PC-3 (cell line): ENCODE measurements around the gene SAMD14. TPM values are rescaled to one million over a fixed set of nuclear protein-coding genes. Genes with fewer than 3 reads are reported as not detected.

Source experiments
- ATAC-seq: fragments of 200-7000 bp; cut with Tn5 transposase; 2 replicates; pipeline ENCODE4 v1.9.1; 2020; ENCODE audit warnings: mild to moderate bottlenecking, moderate library complexity
- BruUV-seq: library from RNA; stranded (reverse); fragments of 400-500 nt; replicated peaks from 2 replicates; lab custom pipeline; 2021; lab: Mats Ljungman, UMichigan
- CTCF ChIA-PET: fragments of 300-600 bp; sonication (Branson Sonifier 250); formaldehyde crosslinking; loops from one replicate; lab custom pipeline; 2022; ENCODE audit warnings: antibody characterized with exemption; lab: Charles Lee
- POLR2A ChIA-PET: fragments of 300-600 bp; sonication (Branson Sonifier 250); formaldehyde crosslinking; loops from one replicate; lab custom pipeline; 2022; ENCODE audit warnings: antibody characterized with exemption; ENCODE audit not compliant: unreplicated experiment; lab: Charles Lee
- DNase-seq: peaks from one replicate; pipeline ENCODE4 v3.0.0-alpha.2; 2015
- H2AFZ ChIP-seq: fragments of 300-600 bp; sonication (generic); 2 replicates; pipeline ENCODE4 v1.6.0; 2016; ENCODE audit warnings: antibody characterized with exemption, low read length
- H3F3A ChIP-seq: fragments of 300-600 bp; sonication (generic); one replicate; pipeline ENCODE4 v1.6.0; 2017; ENCODE audit warnings: antibody characterized with exemption, low read length, control low read depth, mild to moderate bottlenecking; ENCODE audit not compliant: unreplicated experiment
- H3K27ac ChIP-seq: fragments of 300-600 bp; sonication (generic); 2 replicates; pipeline ENCODE4 v1.5.1; 2016; ENCODE audit warnings: mild to moderate bottlenecking, low read length
- H3K27me3 ChIP-seq: fragments of 300-600 bp; sonication (generic); 2 replicates; pipeline ENCODE4 v1.6.1; 2016; ENCODE audit warnings: low read length, mixed read lengths
- H3K36me3 ChIP-seq: fragments of 300-600 bp; sonication (generic); 2 replicates; pipeline ENCODE4 v1.6.1; 2016; ENCODE audit warnings: low read depth, mixed run types, low read length, mixed read lengths
- H3K4me1 ChIP-seq: fragments of 300-600 bp; sonication (generic); 2 replicates; pipeline ENCODE4 v1.5.1; 2016; ENCODE audit warnings: low read length; ENCODE audit not compliant: insufficient read depth
- H3K4me2 ChIP-seq: fragments of 300-600 bp; sonication (generic); 2 replicates; pipeline ENCODE4 v1.6.0; 2016; ENCODE audit warnings: low read length
- H3K4me3 ChIP-seq: fragments of 300-600 bp; sonication (generic); 2 replicates; pipeline ENCODE4 v1.5.1; 2016; ENCODE audit warnings: mild to moderate bottlenecking, low read length, mixed read lengths
- H3K79me2 ChIP-seq: fragments of 300-600 bp; sonication (generic); 2 replicates; pipeline ENCODE4 v1.6.1; 2017; ENCODE audit warnings: low read length, mixed read lengths
- H3K9ac ChIP-seq: fragments of 300-600 bp; sonication (generic); 2 replicates; pipeline ENCODE4 v1.6.0; 2016; ENCODE audit warnings: mild to moderate bottlenecking, low read length
- H3K9me2 ChIP-seq: fragments of 300-600 bp; sonication (generic); replicated peaks from 2 replicates; pipeline ENCODE4 v1.6.1; 2016; ENCODE audit warnings: mixed run types, low read length, mixed read lengths
- H3K9me3 ChIP-seq: fragments of 300-600 bp; sonication (generic); 2 replicates; pipeline ENCODE4 v1.6.1; 2016; ENCODE audit warnings: low read length, mixed read lengths
- H4K20me1 ChIP-seq: fragments of 300-600 bp; sonication (generic); 2 replicates; pipeline ENCODE4 v1.6.1; 2016; ENCODE audit warnings: low read length, mixed read lengths
- CTCF ChIP-seq: fragments of 300-600 bp; sonication (generic); conservative IDR thresholded peaks from 2 replicates; pipeline ENCODE4 v1.5.1; 2017; ENCODE audit warnings: antibody characterized with exemption, low read depth, mild to moderate bottlenecking, low read length
- EZH2 ChIP-seq: fragments of 300-600 bp; sonication (generic); IDR thresholded peaks from one replicate; pipeline ENCODE4 v1.6.1; 2017; ENCODE audit warnings: antibody characterized with exemption, mild to moderate bottlenecking, low read length; ENCODE audit not compliant: unreplicated experiment
- EZH2phosphoT487 ChIP-seq: fragments of 300-600 bp; sonication (generic); IDR thresholded peaks from 2 replicates; pipeline ENCODE4 v1.6.1; 2018; ENCODE audit warnings: mild to moderate bottlenecking, antibody characterized with exemption, low read length, borderline replicate concordance
- intact Hi-C: fragments of 100-400 bp; cut with micrococcal nuclease; formaldehyde crosslinking; loops from 2 replicates; pipeline ENCODE4 v1.9.0; 2023
- total RNA-seq: library from RNA; depleted of rRNA; stranded (reverse); fragments of >200 nt; gene quantifications from 2 replicates; pipeline ENCODE4 v1.2.3, GENCODE V29; 2014

The SAMD14 gene
- total RNA-seq, 1 experiment from 2014 or later = 0.11 TPM

GRCh38 chr17:50087246-50087911, 42.6 kb downstream of the SAMD14 start:
- ChIA-PET CTCF (interaction anchor here (0.8 to 1.4 kb wide), 2 partner anchors 25 to 60 kb away, joined by 5 to 12 read pairs; no protein-coding TSS in a partner anchor), POLR2A (no interaction called here)
- Histone ChIP-seq H4K20me1 (0 out of 2 replicates have a peak, but pooled peaks cover 4% of the 10 kb centered on the region), H3K36me3 (peaks cover 57% of the 10 kb centered on the region), H3K9me3 (no peaks in the 10 kb centered on the region), H3K4me3 (no peak overlapping the region), H3K9me2 (no peaks in the 10 kb centered on the region), H3F3A (peaks cover 11% of the 10 kb centered on the region), H3K4me2 (no peak overlapping the region), H3K27me3 (no peaks in the 10 kb centered on the region), H3K9ac (no peak overlapping the region), H3K4me1 (no peaks in the 10 kb centered on the region), H2AFZ (no peak overlapping the region), H3K79me2 (no peaks in the 10 kb centered on the region), H3K27ac (no peak overlapping the region)
- ATAC-seq = peak; percentile 61
- no TSS peak for BruUV-seq
- TF ChIP-seq EZH2phosphoT487 = no peak
- no peak for TF ChIP-seq EZH2
- TF ChIP-seq CTCF = peak; percentile 99
- intact Hi-C loops = loop anchor here (1.0 to 2.0 kb wide), 2 partner anchors 23 to 60 kb away; no protein-coding TSS in a partner anchor
- peak; percentile 88 for DNase-seq

GRCh38 chr17:50081757-50082156, 48.2 kb downstream of the SAMD14 start:
- Histone ChIP-seq H2AFZ (no peak overlapping the region), H3F3A (peaks cover 8% of the 10 kb centered on the region), H4K20me1 (0 out of 2 replicates have a peak, but pooled peaks cover 9% of the 10 kb centered on the region), H3K27ac (no peak overlapping the region), H3K27me3 (no peaks in the 10 kb centered on the region), H3K36me3 (peaks cover 77% of the 10 kb centered on the region), H3K4me2 (no peak overlapping the region), H3K9me3 (no peaks in the 10 kb centered on the region), H3K9ac (no peak overlapping the region), H3K9me2 (no peaks in the 10 kb centered on the region), H3K79me2 (no peaks in the 10 kb centered on the region), H3K4me3 (no peak overlapping the region), H3K4me1 (no peaks in the 10 kb centered on the region)
- CTCF ChIA-PET = interaction anchor here (0.6 to 0.8 kb wide), 2 partner anchors 13 to 455 kb away, joined by 3 read pairs; no protein-coding TSS in a partner anchor
- TF ChIP-seq CTCF (no peak), EZH2 (no peak), EZH2phosphoT487 (no peak)
- POLR2A ChIA-PET = interaction anchor here (0.5 kb wide), 1 partner anchor 23 kb away, joined by 3 read pairs; no protein-coding TSS in a partner anchor
- ATAC-seq (no peak), DNase-seq (no peak)
- no TSS peak for BruUV-seq
- intact Hi-C loops = no loop called here

GRCh38 chr17:50080827-50081226, 49.1 kb downstream of the SAMD14 start:
- DNase-seq = no peak
- Histone ChIP-seq H3K27ac (no peak overlapping the region), H4K20me1 (0 out of 2 replicates have a peak, but pooled peaks cover 9% of the 10 kb centered on the region), H3K4me1 (no peaks in the 10 kb centered on the region), H3K9me2 (no peaks in the 10 kb centered on the region), H3K4me3 (no peak overlapping the region), H3K36me3 (peaks cover 86% of the 10 kb centered on the region), H2AFZ (no peak overlapping the region), H3K4me2 (no peak overlapping the region), H3K27me3 (no peaks in the 10 kb centered on the region), H3K79me2 (no peaks in the 10 kb centered on the region), H3K9me3 (no peaks in the 10 kb centered on the region), H3F3A (peaks cover 8% of the 10 kb centered on the region), H3K9ac (no peak overlapping the region)
- POLR2A ChIA-PET = interaction anchor here (0.6 kb wide), 1 partner anchor 19 kb away, joined by 3 read pairs; no protein-coding TSS in a partner anchor
- no peak for ATAC-seq
- BruUV-seq = no TSS peak
- CTCF ChIA-PET = no interaction called here
- intact Hi-C loops = no loop called here
- TF ChIP-seq CTCF = no peak
- no peak for TF ChIP-seq EZH2
- no peak for TF ChIP-seq EZH2phosphoT487
